Measurements from ENCODE around the gene SOX11. TPM values are rescaled to one million over a fixed set of nuclear protein-coding genes. Genes with fewer than 3 reads are reported as not detected.

SOX11 gene
- total and polyA plus RNA-seq, 9 donors = 0.01 to 0.03 TPM; not detected in 7

DNA sequence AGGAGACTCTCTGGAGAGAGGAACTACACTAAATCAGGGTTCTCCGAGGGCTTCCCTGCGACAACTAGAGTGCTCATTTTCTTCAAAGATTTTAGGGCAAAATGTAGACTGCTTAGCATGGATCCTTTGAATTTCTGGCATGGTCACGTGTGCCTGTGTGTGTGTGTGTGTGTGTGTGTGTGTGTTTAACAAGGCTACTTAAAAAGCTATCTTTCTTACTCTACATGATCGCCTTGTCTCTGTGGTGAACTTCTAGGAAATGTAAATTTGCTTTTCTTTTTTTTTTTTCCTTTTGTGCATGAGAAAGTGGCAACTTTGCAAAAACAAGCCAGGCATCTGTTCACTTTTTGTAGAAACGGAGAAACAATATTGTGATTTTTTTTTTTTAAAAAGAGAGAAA, 43.9 kb downstream of the SOX11 start:
- 70 to 73% (median 72%) methylated on average over 5 of the region's 5 CpGs for WGBS, 3 donors
- no peak overlapping the region for H3K27ac ChIP-seq
- no peak for TF ChIP-seq EP300 (IDR thresholded peaks at IDR 0.05)
- TF ChIP-seq POLR2A (IDR thresholded peaks at IDR 0.05) = no peak
- TF ChIP-seq, protein P1, sequence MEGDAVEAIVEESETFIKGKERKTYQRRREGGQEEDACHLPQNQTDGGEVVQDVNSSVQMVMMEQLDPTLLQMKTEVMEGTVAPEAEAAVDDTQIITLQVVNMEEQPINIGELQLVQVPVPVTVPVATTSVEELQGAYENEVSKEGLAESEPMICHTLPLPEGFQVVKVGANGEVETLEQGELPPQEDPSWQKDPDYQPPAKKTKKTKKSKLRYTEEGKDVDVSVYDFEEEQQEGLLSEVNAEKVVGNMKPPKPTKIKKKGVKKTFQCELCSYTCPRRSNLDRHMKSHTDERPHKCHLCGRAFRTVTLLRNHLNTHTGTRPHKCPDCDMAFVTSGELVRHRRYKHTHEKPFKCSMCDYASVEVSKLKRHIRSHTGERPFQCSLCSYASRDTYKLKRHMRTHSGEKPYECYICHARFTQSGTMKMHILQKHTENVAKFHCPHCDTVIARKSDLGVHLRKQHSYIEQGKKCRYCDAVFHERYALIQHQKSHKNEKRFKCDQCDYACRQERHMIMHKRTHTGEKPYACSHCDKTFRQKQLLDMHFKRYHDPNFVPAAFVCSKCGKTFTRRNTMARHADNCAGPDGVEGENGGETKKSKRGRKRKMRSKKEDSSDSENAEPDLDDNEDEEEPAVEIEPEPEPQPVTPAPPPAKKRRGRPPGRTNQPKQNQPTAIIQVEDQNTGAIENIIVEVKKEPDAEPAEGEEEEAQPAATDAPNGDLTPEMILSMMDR (IDR thresholded peaks at IDR 0.05) = no peak

DNA sequence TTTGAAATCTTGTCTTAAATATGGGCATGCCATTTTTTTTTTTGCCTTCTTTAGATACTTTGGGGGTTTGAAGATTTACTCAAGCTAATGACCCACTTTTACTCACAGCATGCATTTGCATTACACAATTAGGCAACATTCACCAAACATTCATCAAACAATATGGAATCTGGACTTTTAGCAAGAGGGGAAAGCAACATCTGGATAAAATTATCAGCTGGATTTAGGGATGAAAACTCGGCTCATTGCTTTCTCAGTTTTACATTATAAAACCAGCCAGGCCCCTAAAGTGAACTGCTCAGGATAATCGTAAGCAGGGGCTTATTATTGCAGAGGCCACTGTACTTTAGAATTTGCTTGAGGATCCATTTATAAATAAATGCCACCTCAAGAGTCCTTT, 44.7 kb downstream of the SOX11 start:
- Histone ChIP-seq H3K27ac (no peak overlapping the region), H3K36me3 (no peaks in the 10 kb centered on the region), H3K27me3 (no peaks in the 10 kb centered on the region), H3K4me1 (ENCODE audit: insufficient read depth) (no peaks in the 10 kb centered on the region), H3K4me3 (no peak overlapping the region), H3K9me3 (no peaks in the 10 kb centered on the region)
- no peak for DNase-seq
- WGBS, 3 donors = 77 to 87% (median 84%) methylated on average over 2 of the region's 2 CpGs
- no peak for TF ChIP-seq EP300 (IDR thresholded peaks at IDR 0.05)
- intact Hi-C loops (cut with DNase I) = no loop called here

More for the DNA sequence above, 43.9 kb downstream of the SOX11 start:
- no peak overlapping the region for H3K4me3 ChIP-seq
- no peaks in the 10 kb centered on the region for H3K4me1 ChIP-seq (ENCODE audit: insufficient read depth)
- no peaks in the 10 kb centered on the region for H3K27me3 ChIP-seq
- no peaks in the 10 kb centered on the region for H3K9me3 ChIP-seq
- H3K36me3 ChIP-seq = no peaks in the 10 kb centered on the region
- no peak for DNase-seq
- intact Hi-C loops (cut with DNase I) = no loop called here

DNA sequence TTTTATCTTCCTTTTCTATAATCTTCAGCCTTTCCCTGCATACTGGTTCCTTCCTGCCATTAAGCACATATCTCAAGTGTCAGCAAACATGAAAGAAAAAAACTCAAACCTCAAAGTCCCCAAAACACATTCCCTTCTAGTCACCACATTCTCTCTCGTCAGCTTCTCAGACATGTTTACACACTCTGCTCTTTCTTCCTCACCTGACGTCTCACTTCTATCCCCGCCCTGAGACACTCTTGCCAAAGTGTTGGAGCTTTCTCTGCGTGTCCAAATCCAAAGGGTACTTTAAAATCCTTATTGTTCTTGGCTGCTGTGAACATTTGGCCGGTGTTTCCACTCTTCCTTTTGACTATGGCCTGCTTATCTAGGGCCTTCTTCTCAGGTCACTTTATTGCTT, 47.9 kb downstream of the SOX11 start:
- Histone ChIP-seq H3K36me3 (no peaks in the 10 kb centered on the region), H3K4me1 (ENCODE audit: insufficient read depth) (no peaks in the 10 kb centered on the region)

DNA sequence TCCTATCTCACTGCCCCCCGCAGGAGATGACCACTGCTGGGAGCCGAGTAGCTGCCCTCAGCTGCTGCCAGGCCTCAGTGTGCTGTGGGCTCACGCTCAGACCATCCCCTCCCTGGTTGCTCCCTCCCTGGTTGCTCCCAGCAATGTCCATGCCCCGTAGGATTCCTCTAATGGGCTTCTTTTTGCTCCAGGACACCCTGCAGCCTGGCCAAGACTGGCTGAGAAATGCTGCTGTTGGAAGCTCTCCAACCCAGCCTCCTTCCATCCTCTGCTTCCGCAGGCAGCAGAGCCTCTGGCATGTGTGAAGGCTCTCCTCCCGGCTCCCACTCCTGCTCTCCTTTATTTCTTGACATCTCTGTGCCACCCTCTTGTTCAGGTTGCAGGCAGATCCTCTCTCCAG, 48.6 kb downstream of the SOX11 start:
- TF ChIP-seq EP300 (IDR thresholded peaks at IDR 0.05) (no peak), POLR2A (IDR thresholded peaks at IDR 0.05) (no peak)
- TF ChIP-seq, protein P1 (IDR thresholded peaks at IDR 0.05) = no peak
- Histone ChIP-seq H3K27me3 (no peaks in the 10 kb centered on the region), H3K27ac (no peak overlapping the region), H3K36me3 (no peaks in the 10 kb centered on the region), H3K9me3 (no peaks in the 10 kb centered on the region), H3K4me1 (ENCODE audit: insufficient read depth) (no peaks in the 10 kb centered on the region), H3K4me3 (no peak overlapping the region)
- no peak for DNase-seq
- WGBS, 3 donors = 35 to 39% (median 38%) methylated on average over 6 of the region's 6 CpGs
- intact Hi-C loops (cut with DNase I) = no loop called here

More for the DNA sequence above, 47.9 kb downstream of the SOX11 start:
- Histone ChIP-seq H3K9me3 (no peaks in the 10 kb centered on the region), H3K4me3 (no peak overlapping the region), H3K27me3 (no peaks in the 10 kb centered on the region), H3K27ac (no peak overlapping the region)
- DNase-seq = no peak
- intact Hi-C loops (cut with DNase I) = no loop called here
- no peak for TF ChIP-seq EP300 (IDR thresholded peaks at IDR 0.05)
- TF ChIP-seq, protein P1 (IDR thresholded peaks at IDR 0.05) = no peak
- no peak for TF ChIP-seq POLR2A (IDR thresholded peaks at IDR 0.05)
- WGBS, 3 donors = 12 to 15% (median 14%) methylated on average over 5 of the region's 5 CpGs

DNA sequence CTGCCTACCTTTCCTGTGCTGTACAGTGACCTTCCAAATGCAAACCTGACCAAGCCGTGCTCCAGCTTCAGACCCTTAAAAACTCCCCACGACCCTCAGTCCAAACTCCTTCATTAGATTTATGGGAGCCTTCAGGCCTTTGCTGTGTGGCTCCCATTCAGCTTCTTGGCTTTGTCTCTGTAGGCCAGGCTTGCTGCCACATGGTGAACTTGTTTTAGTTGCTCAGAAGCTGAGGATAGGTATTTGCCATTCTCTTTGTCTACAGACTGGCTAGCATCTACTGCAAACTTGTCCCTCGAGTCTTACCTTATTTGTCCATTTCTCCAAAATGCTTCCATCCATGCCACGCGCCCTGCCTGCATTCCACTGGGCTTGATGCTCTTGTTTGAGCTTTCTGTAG, 49.1 kb downstream of the SOX11 start:
- no peak overlapping the region for H3K27ac ChIP-seq
- WGBS, 3 donors = 57 to 61% (median 58%) methylated on average over 5 of the region's 5 CpGs
- no peaks in the 10 kb centered on the region for H3K9me3 ChIP-seq

More for the DNA sequence above, 49.1 kb downstream of the SOX11 start:
- intact Hi-C loops (cut with DNase I) = no loop called here
- H3K4me1 ChIP-seq (ENCODE audit: insufficient read depth) = no peaks in the 10 kb centered on the region
- H3K27me3 ChIP-seq = no peaks in the 10 kb centered on the region
- TF ChIP-seq EP300 (IDR thresholded peaks at IDR 0.05) (no peak), POLR2A (IDR thresholded peaks at IDR 0.05) (no peak)
- TF ChIP-seq, protein P1 (IDR thresholded peaks at IDR 0.05) = no peak
- H3K4me3 ChIP-seq = no peak overlapping the region
- no peaks in the 10 kb centered on the region for H3K36me3 ChIP-seq
- DNase-seq = no peak

All from ovary (tissue), 9 donors.